Measurements from ENCODE around the gene LRRC31. TPM values are rescaled to one million over a fixed set of nuclear protein-coding genes. Genes with fewer than 3 reads are reported as not detected.

LRRC31 gene
- 0.29 and 0.48 TPM in 2 replicates for total RNA-seq (2014; rRNA removed; shearing (Covaris generic))

- peak; percentile 73 for DNase-seq (ENCODE audit: low spot score)
These were observed at the start of gene LRRC31 for GRCh38 chr3:169869484-169870220. LRRC31 (minus strand) TSS chr3:169869935; CDS start chr3:169869807, 128 bp downstream.

GRCh38 chr3:169914321-169914720, 44.6 kb upstream of the LRRC31 start:
- no peak for DNase-seq (ENCODE audit: low spot score)

GRCh38 chr3:169913323-169913722, 43.6 kb upstream of the LRRC31 start:
- DNase-seq (ENCODE audit: low spot score) = no peak

- DNase-seq (ENCODE audit: low spot score) = no peak
These were observed 41.5 kb upstream of the LRRC31 start, which contains the start of gene SAMD7 for GRCh38 chr3:169911272-169911671. SAMD7 (plus strand) TSS chr3:169911572; CDS start chr3:169919499, 7,927 bp downstream.

GRCh38 chr3:169907944-169908343, 38.2 kb upstream of the LRRC31 start:
- no peak for DNase-seq (ENCODE audit: low spot score)

- DNase-seq (ENCODE audit: low spot score) = no peak
These were observed 37.7 kb upstream of the LRRC31 start for GRCh38 chr3:169907476-169907875.

GRCh38 chr3:169905404-169905803, 35.7 kb upstream of the LRRC31 start:
- no peak for DNase-seq (ENCODE audit: low spot score)

GRCh38 chr3:169901453-169901852, 31.7 kb upstream of the LRRC31 start:
- DNase-seq (ENCODE audit: low spot score) = no peak

GRCh38 chr3:169897284-169897683, 27.5 kb upstream of the LRRC31 start:
- no peak for DNase-seq (ENCODE audit: low spot score)

- DNase-seq (ENCODE audit: low spot score) = no peak
These were observed 25.3 kb upstream of the LRRC31 start for GRCh38 chr3:169895072-169895471.

- no peak for DNase-seq (ENCODE audit: low spot score)
These were observed 24.4 kb upstream of the LRRC31 start for GRCh38 chr3:169894110-169894509.

- no peak for DNase-seq (ENCODE audit: low spot score)
These were observed 22.2 kb upstream of the LRRC31 start for GRCh38 chr3:169891886-169892285.

- DNase-seq (ENCODE audit: low spot score) = no peak
These were observed 16.9 kb upstream of the LRRC31 start for GRCh38 chr3:169886671-169887070.

- DNase-seq (ENCODE audit: low spot score) = no peak
These were observed 11.0 kb upstream of the LRRC31 start for GRCh38 chr3:169880576-169881250.

GRCh38 chr3:169879845-169880575, 10.3 kb upstream of the LRRC31 start:
- DNase-seq (ENCODE audit: low spot score) = no peak

- DNase-seq (ENCODE audit: low spot score) = no peak
These were observed 9.3 kb upstream of the LRRC31 start for GRCh38 chr3:169879013-169879557.

GRCh38 chr3:169871129-169871886, 1.6 kb upstream of the LRRC31 start:
- peak; percentile 33 for DNase-seq (ENCODE audit: low spot score)

- DNase-seq (ENCODE audit: low spot score) = no peak
These were observed 1.4 kb downstream of the LRRC31 start for GRCh38 chr3:169868369-169868768.

GRCh38 chr3:169867584-169868210, 2.0 kb downstream of the LRRC31 start:
- no peak for DNase-seq (ENCODE audit: low spot score)

- DNase-seq (ENCODE audit: low spot score) = peak; percentile 70
These were observed 4.5 kb downstream of the LRRC31 start for GRCh38 chr3:169865176-169865767.
